HepG2 (cell line): ENCODE results near the gene SLC26A5. TPM values are rescaled to one million over a fixed set of nuclear protein-coding genes. Genes with fewer than 3 reads are reported as not detected.
A peak's percentile ranks its signal among the peaks of the same experiment; 100 is the strongest.

Experiments
- CREB3 ChIP-seq: sonication (generic); formaldehyde crosslinking; IDR thresholded peaks from 2 replicates; pipeline ENCODE4 v1.5.0; 2020; ENCODE audit warnings: missing genetic modification reagents
- EEA1 ChIP-seq: sonication (generic); formaldehyde crosslinking; IDR thresholded peaks from 2 replicates; pipeline ENCODE4 v1.5.1; 2020; ENCODE audit warnings: mild to moderate bottlenecking, missing genetic modification reagents, borderline replicate concordance
- NONO ChIP-seq, 2 experiments: fragments of 450-650 bp in 1 of 2; sonication (generic) in 1 of 2; formaldehyde crosslinking in 1 of 2; IDR thresholded peaks in 1 of 2; conservative IDR thresholded peaks in 1 of 2; 2 replicates each; pipeline versions ENCODE4 v1.6.1 to v1.8.0; 2017 to 2022; ENCODE audit warnings: mild to moderate bottlenecking in 1 of 2, missing genetic modification reagents in 1 of 2, moderate library complexity in 1 of 2
- NRL ChIP-seq: sonication (generic); formaldehyde crosslinking; IDR thresholded peaks from 2 replicates; pipeline ENCODE4 v1.5.0; 2020; ENCODE audit warnings: missing genetic modification reagents, mild to moderate bottlenecking, moderate library complexity, borderline replicate concordance
- PBX3 ChIP-seq: sonication (generic); formaldehyde crosslinking; IDR thresholded peaks from 2 replicates; pipeline ENCODE4 v1.8.1; 2023; ENCODE audit warnings: missing genetic modification reagents, inconsistent platforms, borderline replicate concordance
- PHF20 ChIP-seq: sonication (generic); formaldehyde crosslinking; IDR thresholded peaks from 2 replicates; pipeline ENCODE4 v1.5.0; 2020; ENCODE audit warnings: mild to moderate bottlenecking, missing genetic modification reagents
- PHF21A ChIP-seq: sonication (generic); formaldehyde crosslinking; IDR thresholded peaks from 2 replicates; pipeline ENCODE4 v1.5.0; 2020; ENCODE audit warnings: mild to moderate bottlenecking, missing genetic modification reagents
- RNF219 ChIP-seq: sonication (generic); formaldehyde crosslinking; IDR thresholded peaks from 2 replicates; pipeline ENCODE4 v1.5.0; 2020; ENCODE audit warnings: mild to moderate bottlenecking, missing genetic modification reagents
- SYNCRIP ChIP-seq: fragments of 200-400 bp; formaldehyde crosslinking; IDR thresholded peaks from 2 replicates; pipeline ENCODE4 v1.6.1; 2018; ENCODE audit warnings: mild to moderate bottlenecking, low read depth, low read length; ENCODE audit not compliant: insufficient read depth
- TCF7L2 ChIP-seq: IDR thresholded peaks from 2 replicates; pipeline ENCODE4 v1.6.1; 2011; ENCODE audit warnings: mild to moderate bottlenecking, low read depth, low read length, moderate library complexity
- TOPORS ChIP-seq: sonication (generic); formaldehyde crosslinking; IDR thresholded peaks from 2 replicates; pipeline ENCODE4 v1.8.0; 2023; ENCODE audit warnings: mild to moderate bottlenecking, missing genetic modification reagents
- XRCC5 ChIP-seq: fragments of 200-400 bp; formaldehyde crosslinking; optimal IDR thresholded peaks from 2 replicates; pipeline ENCODE3; 2017; ENCODE audit warnings: mild to moderate bottlenecking, low read length
- YEATS2 ChIP-seq: sonication (generic); formaldehyde crosslinking; IDR thresholded peaks from 2 replicates; pipeline ENCODE4 v1.4.0; 2020; ENCODE audit warnings: missing genetic modification reagents, borderline replicate concordance
- ZGPAT ChIP-seq: IDR thresholded peaks from 2 replicates; pipeline ENCODE4 v1.6.1; 2016; ENCODE audit warnings: mild to moderate bottlenecking
- ZNF251 ChIP-seq: sonication (generic); formaldehyde crosslinking; IDR thresholded peaks from 2 replicates; pipeline ENCODE4 v1.9.0; 2021; ENCODE audit warnings: mild to moderate bottlenecking, missing genetic modification reagents
- ZNF292 ChIP-seq: sonication (generic); formaldehyde crosslinking; IDR thresholded peaks from 2 replicates; pipeline ENCODE4 v1.8.1; 2022; ENCODE audit warnings: mild to moderate bottlenecking, low read depth, missing genetic modification reagents, borderline replicate concordance
- ZNF639 ChIP-seq: conservative IDR thresholded peaks from 2 replicates; pipeline ENCODE4 v1.6.1; 2018; ENCODE audit warnings: missing genetic modification reagents
- ZSCAN29 ChIP-seq: sonication (generic); formaldehyde crosslinking; conservative IDR thresholded peaks from 2 replicates; pipeline ENCODE4 v1.4.0; 2020; ENCODE audit warnings: mild to moderate bottlenecking, missing genetic modification reagents
- ZUFSP ChIP-seq: sonication (generic); formaldehyde crosslinking; IDR thresholded peaks from 2 replicates; pipeline ENCODE4 v1.9.0; 2021; ENCODE audit warnings: missing genetic modification reagents, mild to moderate bottlenecking, borderline replicate concordance
- polyA plus RNA-seq, 8 experiments: library from polyadenylated mRNA; depleted of rRNA in 3 of 8; stranded (reverse) in 7 of 8; unstranded in 1 of 8; fragments of >200 nt; fragmentation: Illumina TruSeq in 4 of 8; extraction: Trizol in 4 of 8; gene quantifications; 2 replicates each; pipeline versions ENCODE4 v1.2.1 to v1.2.3, GENCODE V29; 2011 to 2016; ENCODE audit warnings: low read depth in 4 of 8, missing spikeins in 1 of 8, mixed read lengths in 1 of 8; ENCODE audit not compliant: insufficient read depth in 1 of 8
- total RNA-seq, 5 experiments: library from RNA; depleted of rRNA; stranded (reverse); fragments of >200 nt; fragmentation: Illumina TruSeq; extraction: Trizol; gene quantifications; 2 replicates each; pipeline ENCODE4 v1.2.3, GENCODE V29; 2016; ENCODE audit warnings: low read depth in 1 of 5

SLC26A5 gene
- total and polyA plus RNA-seq, 2 of the 13 experiments (the other 11 are each of a cell fraction or from before 2014, with no cell fraction given): 0.08 to 0.11 TPM

- TF ChIP-seq ZNF639 (CRISPR knock-in tag): no peak; the same call in 1 of the 2 replicates
- peak; percentile 76; the same call in 1 of the 2 replicates for TF ChIP-seq ZSCAN29 (CRISPR knock-in tag)
- peak; percentile 76 for TF ChIP-seq XRCC5
- peak; percentile 75; the same call in 1 of the 2 replicates for TF ChIP-seq ZGPAT (CRISPR knock-in tag)
- TF ChIP-seq EEA1 (CRISPR knock-in tag): no peak
- no peak for TF ChIP-seq TOPORS
- TF ChIP-seq ZUFSP (CRISPR knock-in tag): no peak
- no peak for TF ChIP-seq TCF7L2
- TF ChIP-seq ZNF292 (CRISPR knock-in tag): no peak
- TF ChIP-seq YEATS2 (CRISPR knock-in tag): peak; percentile 94; the same call in 1 of the 2 replicates
- TF ChIP-seq ZNF251 (CRISPR knock-in tag): no peak; the same call in 1 of the 2 replicates
- TF ChIP-seq RNF219 (CRISPR knock-in tag): no peak
- TF ChIP-seq NRL (CRISPR knock-in tag): peak; percentile 76; the same call in 1 of the 2 replicates
- TF ChIP-seq PHF21A (CRISPR knock-in tag): peak; percentile 58; the same call in 1 of the 2 replicates
- no peak for TF ChIP-seq CREB3 (CRISPR knock-in tag)
- TF ChIP-seq NONO (IDR thresholded peaks at IDR 0.05): no peak
- no peak for TF ChIP-seq NONO (CRISPR knock-in tag; conservative IDR thresholded peaks at IDR 0.05)
- TF ChIP-seq PHF20 (CRISPR knock-in tag): peak; percentile 95
- TF ChIP-seq SYNCRIP: no peak
- TF ChIP-seq PBX3 (CRISPR knock-in tag): no peak
Measured at GRCh38 chr7:103347507-103348267, 98.3 kb downstream of the SLC26A5 start, which contains the start of gene PSMC2 (continued).
